Stomach smooth muscle (tissue), 2 donors: ENCODE results near the gene ATXN1.

Experiments
- H3K27ac ChIP-seq: one replicate; pipeline ENCODE4 v1.7.0; 2013; ENCODE audit warnings: mild to moderate bottlenecking, low read length, inconsistent platforms
- H3K27me3 ChIP-seq, 2 donors: one replicate each; pipeline ENCODE4 v1.7.0; 2013; ENCODE audit warnings: low read length in 2 of 2; ENCODE audit not compliant: insufficient read depth in 2 of 2, control insufficient read depth in 1 of 2
- H3K36me3 ChIP-seq, 2 donors: one replicate each; pipeline ENCODE4 v1.7.0; 2013; ENCODE audit warnings: low read length in 2 of 2; ENCODE audit not compliant: control insufficient read depth in 2 of 2, insufficient read depth in 2 of 2
- H3K4me1 ChIP-seq: one replicate; pipeline ENCODE4 v1.7.0; 2013; ENCODE audit warnings: low read length; ENCODE audit not compliant: control insufficient read depth, insufficient read depth
- H3K4me3 ChIP-seq, 2 donors: one replicate each; pipeline ENCODE4 v1.7.0; 2013; ENCODE audit warnings: low read length in 2 of 2
- H3K9ac ChIP-seq, 2 donors: one replicate each; pipeline ENCODE4 v1.7.0; 2013; ENCODE audit warnings: low read length in 2 of 2, mild to moderate bottlenecking in 1 of 2
- H3K9me3 ChIP-seq, 2 donors: one replicate each; pipeline ENCODE4 v1.7.0; 2013; ENCODE audit warnings: low read length in 2 of 2; ENCODE audit not compliant: control insufficient read depth in 2 of 2
- donor health status: healthy.
- donor health status: Pancreatic carcinoma.

The ATXN1 gene

DNA sequence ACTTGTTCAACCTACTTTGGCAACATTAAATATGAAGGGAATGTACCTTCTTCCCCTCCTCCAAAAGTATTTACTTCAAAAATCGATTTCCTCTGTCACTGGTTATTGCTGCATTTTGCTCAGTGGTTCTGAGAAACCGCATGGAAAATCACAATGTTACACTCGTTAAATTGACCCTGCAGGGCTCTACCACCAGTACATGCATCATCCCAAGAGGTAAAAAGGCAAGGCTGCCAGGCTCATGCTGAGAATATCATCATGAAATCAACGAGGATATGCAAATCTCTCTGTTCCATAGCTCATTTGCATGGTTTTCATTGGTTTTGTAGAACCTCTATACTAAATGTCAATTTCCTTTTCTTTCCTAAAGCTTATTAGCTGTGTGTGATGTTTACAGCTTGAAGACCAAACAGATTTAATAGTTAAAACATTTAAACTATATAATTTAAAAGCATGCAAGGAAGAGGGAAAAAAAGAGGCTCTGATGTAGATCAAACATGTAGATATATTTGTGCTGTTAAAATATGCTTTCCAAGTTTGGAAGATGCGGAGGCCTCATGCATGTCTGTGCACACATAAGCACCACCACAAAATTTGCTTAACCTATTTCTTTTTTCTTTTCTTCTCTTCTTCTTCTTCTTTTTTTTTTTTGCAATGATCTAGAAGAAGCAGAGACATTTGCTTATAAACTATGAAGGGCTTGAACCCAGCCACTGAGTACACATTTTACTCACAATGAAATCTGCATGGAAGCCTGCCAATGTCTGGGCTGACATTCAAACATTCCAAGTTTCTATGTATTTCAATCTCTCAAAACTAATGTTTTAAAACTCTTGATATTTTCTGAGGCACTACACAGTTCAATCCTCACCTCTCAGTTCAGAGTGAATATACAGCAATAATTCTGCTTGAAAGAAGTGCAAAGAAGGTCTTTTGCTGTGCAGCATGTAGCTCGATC is 328.9 kb downstream of the ATXN1 start:
- H3K27me3 ChIP-seq = no peaks in the 10 kb centered on the region

DNA sequence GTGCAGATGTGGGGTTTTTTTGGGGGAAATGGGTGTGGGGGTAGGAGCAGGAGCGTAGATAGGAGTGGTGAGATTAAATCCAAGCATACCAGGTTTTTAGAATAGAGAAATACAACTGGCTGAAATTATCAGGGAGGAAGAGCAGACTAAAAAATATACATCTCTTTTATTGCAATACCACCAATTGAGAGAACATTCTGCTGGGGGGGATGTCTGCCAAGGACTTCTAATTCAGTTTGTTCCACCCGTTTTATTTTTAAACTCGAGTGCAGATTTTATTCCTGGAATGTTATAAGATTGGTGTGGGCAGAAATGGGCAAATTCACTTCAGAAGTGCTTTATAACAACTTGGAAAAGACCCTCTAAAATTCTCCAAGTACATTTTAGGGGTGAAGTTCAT is 330.2 kb downstream of the ATXN1 start:
- Histone ChIP-seq H3K9me3 (no peaks in the 10 kb centered on the region), H3K27me3 (no peaks in the 10 kb centered on the region), H3K36me3 (no peaks in the 10 kb centered on the region), H3K9ac (no peak overlapping the region), H3K27ac (no peak overlapping the region), H3K4me3 (no peak overlapping the region), H3K4me1 (peaks cover 11% of the 10 kb centered on the region)

More for the DNA sequence above, 328.9 kb downstream of the ATXN1 start:
- Histone ChIP-seq H3K36me3 (no peaks in the 10 kb centered on the region), H3K4me3 (no peak overlapping the region), H3K9me3 (no peaks in the 10 kb centered on the region), H3K9ac (no peak overlapping the region), H3K4me1 (peaks cover 11% of the 10 kb centered on the region), H3K27ac (no peak overlapping the region)

DNA sequence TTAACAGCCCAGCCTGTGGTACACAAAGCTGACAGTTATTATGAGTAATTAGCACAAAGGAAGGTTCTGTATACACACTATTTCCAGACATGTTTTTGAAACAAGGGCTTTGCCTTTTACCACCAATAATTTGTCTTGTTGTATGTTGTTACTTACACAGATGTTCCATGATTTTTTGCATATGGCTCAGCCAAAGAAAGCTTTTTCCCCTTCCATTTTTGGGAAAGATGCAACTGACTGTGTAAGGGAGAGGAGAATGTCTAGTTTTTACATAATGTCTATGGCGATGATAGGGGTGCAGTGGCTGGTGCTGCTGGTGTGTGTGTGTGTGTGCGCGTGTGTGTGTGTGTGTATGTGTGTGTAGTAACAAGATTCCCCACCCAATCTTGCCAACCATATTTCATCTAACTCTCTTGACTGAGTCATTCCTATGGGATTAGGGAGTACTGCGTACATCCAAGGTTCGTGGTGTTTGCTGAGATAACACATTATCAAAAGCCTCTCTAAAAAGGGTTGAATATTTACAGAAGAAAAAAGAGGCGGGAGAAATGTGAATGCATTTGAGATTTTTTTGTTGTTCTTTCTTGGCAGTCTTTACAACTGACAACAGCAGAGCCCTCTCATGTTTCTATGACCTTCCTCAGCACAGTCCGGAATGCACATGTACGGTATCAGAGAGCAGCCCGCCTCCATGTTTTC is 330.7 kb downstream of the ATXN1 start:
- Histone ChIP-seq H3K4me1 (peaks cover 11% of the 10 kb centered on the region), H3K36me3 (no peaks in the 10 kb centered on the region), H3K27me3 (no peaks in the 10 kb centered on the region), H3K9ac (no peak overlapping the region), H3K9me3 (no peaks in the 10 kb centered on the region), H3K27ac (no peak overlapping the region), H3K4me3 (no peak overlapping the region)

- no peaks in the 10 kb centered on the region for H3K36me3 ChIP-seq
- no peaks in the 10 kb centered on the region for H3K9me3 ChIP-seq
- H3K27ac ChIP-seq = no peak overlapping the region
- no peak overlapping the region for H3K4me3 ChIP-seq
- peaks cover 11% of the 10 kb centered on the region for H3K4me1 ChIP-seq
- no peaks in the 10 kb centered on the region for H3K27me3 ChIP-seq
- H3K9ac ChIP-seq = no peak overlapping the region
Observed at GRCh38 chr6:16429669-16430068, 331.6 kb downstream of the ATXN1 start.

- Histone ChIP-seq H3K27ac (no peak overlapping the region), H3K4me3 (no peak overlapping the region), H3K4me1 (peaks cover 5% of the 10 kb centered on the region), H3K36me3 (no peaks in the 10 kb centered on the region), H3K9me3 (no peaks in the 10 kb centered on the region), H3K27me3 (no peaks in the 10 kb centered on the region), H3K9ac (no peak overlapping the region)
Observed at GRCh38 chr6:16427124-16427523, 334.1 kb downstream of the ATXN1 start.

GRCh38 chr6:16425881-16426615 is 335.2 kb downstream of the ATXN1 start:
- Histone ChIP-seq H3K36me3 (no peaks in the 10 kb centered on the region), H3K9ac (no peak overlapping the region), H3K27me3 (no peaks in the 10 kb centered on the region), H3K9me3 (no peaks in the 10 kb centered on the region), H3K4me3 (no peak overlapping the region), H3K27ac (no peak overlapping the region), H3K4me1 (peaks cover 11% of the 10 kb centered on the region)

- Histone ChIP-seq H3K27ac (no peak overlapping the region), H3K36me3 (no peaks in the 10 kb centered on the region), H3K27me3 (no peaks in the 10 kb centered on the region), H3K4me3 (no peak overlapping the region), H3K9ac (no peak overlapping the region), H3K4me1 (peaks cover 13% of the 10 kb centered on the region), H3K9me3 (no peaks in the 10 kb centered on the region)
Observed at GRCh38 chr6:16421462-16421960, 339.7 kb downstream of the ATXN1 start.

- Histone ChIP-seq H3K36me3 (no peaks in the 10 kb centered on the region), H3K4me1 (peaks cover 13% of the 10 kb centered on the region), H3K9me3 (no peaks in the 10 kb centered on the region), H3K27ac (no peak overlapping the region), H3K27me3 (no peaks in the 10 kb centered on the region), H3K4me3 (no peak overlapping the region), H3K9ac (no peak overlapping the region)
Observed at GRCh38 chr6:16420715-16421461, 340.4 kb downstream of the ATXN1 start.

GRCh38 chr6:16420337-16420714 is 340.9 kb downstream of the ATXN1 start:
- Histone ChIP-seq H3K4me1 (peaks cover 13% of the 10 kb centered on the region), H3K36me3 (no peaks in the 10 kb centered on the region), H3K27ac (no peak overlapping the region), H3K9me3 (no peaks in the 10 kb centered on the region), H3K9ac (no peak overlapping the region), H3K27me3 (no peaks in the 10 kb centered on the region), H3K4me3 (no peak overlapping the region)
